Neural progenitor cell (in vitro differentiated cells): ENCODE data around the gene DOCK10.

ENCODE experiments used
- EZH2 ChIP-seq: fragments of 200-600 bp; sonication (generic); IDR thresholded peaks from 2 replicates; pipeline ENCODE4 v1.6.1; 2017; ENCODE audit warnings: antibody characterized with exemption, mild to moderate bottlenecking, moderate library complexity
- EZH2phosphoT487 ChIP-seq: fragments of 200-600 bp; sonication (generic); IDR thresholded peaks from 2 replicates; pipeline ENCODE4 v1.6.1; 2017; ENCODE audit warnings: antibody characterized with exemption
- TF ChIP-seq, protein P1 (sequence below): fragments of 200-600 bp; sonication (generic); IDR thresholded peaks from 2 replicates; pipeline ENCODE4 v1.5.1; 2017; ENCODE audit warnings: antibody characterized with exemption, mild to moderate bottlenecking

DNA sequence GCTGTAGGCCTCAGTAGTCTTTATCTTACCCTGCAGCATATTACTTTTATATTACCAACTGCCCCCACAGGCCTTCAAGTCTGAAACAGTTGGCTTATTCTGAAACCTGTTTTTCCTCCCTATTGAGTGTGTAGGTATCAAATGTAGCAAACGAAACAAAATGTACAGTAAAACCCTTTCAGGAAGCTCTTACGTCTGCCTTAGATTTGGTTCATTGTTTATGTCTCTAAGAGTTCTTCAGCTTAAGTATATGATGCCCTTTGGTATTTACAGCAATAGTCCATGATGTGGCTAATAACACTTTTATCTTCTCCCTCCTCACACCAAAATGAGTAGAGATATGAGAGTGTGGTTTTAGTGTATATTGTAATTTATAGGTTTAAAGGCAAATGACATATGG is 108.8 kb downstream of the DOCK10 start:
- TF ChIP-seq, protein P1, sequence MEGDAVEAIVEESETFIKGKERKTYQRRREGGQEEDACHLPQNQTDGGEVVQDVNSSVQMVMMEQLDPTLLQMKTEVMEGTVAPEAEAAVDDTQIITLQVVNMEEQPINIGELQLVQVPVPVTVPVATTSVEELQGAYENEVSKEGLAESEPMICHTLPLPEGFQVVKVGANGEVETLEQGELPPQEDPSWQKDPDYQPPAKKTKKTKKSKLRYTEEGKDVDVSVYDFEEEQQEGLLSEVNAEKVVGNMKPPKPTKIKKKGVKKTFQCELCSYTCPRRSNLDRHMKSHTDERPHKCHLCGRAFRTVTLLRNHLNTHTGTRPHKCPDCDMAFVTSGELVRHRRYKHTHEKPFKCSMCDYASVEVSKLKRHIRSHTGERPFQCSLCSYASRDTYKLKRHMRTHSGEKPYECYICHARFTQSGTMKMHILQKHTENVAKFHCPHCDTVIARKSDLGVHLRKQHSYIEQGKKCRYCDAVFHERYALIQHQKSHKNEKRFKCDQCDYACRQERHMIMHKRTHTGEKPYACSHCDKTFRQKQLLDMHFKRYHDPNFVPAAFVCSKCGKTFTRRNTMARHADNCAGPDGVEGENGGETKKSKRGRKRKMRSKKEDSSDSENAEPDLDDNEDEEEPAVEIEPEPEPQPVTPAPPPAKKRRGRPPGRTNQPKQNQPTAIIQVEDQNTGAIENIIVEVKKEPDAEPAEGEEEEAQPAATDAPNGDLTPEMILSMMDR, result no peak
- TF ChIP-seq EZH2phosphoT487 (no peak), EZH2 (no peak)
